GM18861 (cell line): Measurements from ENCODE around the gene KCNJ12.
"Not testable (repeated sequence)": the region's sequence is repeated elsewhere in the genome, so short reads cannot be mapped to it uniquely, and the experiment has no call there.

Experiments
- ATAC-seq: cut with Tn5 transposase; IDR thresholded peaks from one replicate; pipeline ENCODE4 v1.9.1; 2021; ENCODE audit not compliant: unreplicated experiment

Gene KCNJ12

DNA sequence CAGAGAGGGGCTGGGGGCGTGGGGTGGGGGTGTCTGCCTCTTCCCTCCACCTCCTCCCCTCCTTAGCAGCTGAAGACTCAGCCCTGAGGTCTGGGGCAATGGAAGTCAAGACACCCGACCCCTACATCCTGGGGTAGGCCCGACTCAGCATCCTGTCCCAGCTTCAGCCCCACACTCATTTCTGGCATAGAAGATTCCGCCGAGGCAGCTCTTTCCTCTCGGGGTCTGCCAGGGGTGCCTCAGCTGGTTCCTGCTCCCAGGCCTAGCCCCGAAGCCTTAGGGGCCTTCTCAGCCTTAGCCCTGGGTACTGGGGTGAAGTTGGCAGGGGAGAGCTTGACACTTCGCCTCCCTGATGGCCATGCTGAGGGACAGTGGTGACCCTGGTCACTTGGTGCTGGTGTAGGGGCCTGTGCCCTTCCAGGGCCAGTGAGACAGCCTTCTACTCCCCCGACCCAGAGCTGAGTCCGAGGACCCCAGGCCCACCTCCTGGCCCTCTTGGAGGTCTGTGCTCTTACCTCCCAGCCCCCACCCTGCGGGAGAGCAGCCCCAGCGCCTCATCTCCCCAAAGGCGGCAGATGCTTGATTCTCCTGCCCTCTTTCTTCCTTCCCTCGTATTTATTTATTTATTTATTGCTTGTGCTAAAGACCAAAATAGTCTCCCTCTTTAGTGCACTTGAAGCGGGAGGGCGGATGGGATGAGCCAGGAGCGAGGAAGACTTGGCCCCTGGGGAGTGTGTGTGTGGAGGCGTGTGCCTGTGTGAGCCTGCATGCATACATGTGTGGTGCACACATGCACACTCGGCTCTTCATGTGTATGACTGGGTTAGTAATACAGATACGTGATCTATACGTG is 42.5 kb downstream of the KCNJ12 start:
- no peak for ATAC-seq

DNA sequence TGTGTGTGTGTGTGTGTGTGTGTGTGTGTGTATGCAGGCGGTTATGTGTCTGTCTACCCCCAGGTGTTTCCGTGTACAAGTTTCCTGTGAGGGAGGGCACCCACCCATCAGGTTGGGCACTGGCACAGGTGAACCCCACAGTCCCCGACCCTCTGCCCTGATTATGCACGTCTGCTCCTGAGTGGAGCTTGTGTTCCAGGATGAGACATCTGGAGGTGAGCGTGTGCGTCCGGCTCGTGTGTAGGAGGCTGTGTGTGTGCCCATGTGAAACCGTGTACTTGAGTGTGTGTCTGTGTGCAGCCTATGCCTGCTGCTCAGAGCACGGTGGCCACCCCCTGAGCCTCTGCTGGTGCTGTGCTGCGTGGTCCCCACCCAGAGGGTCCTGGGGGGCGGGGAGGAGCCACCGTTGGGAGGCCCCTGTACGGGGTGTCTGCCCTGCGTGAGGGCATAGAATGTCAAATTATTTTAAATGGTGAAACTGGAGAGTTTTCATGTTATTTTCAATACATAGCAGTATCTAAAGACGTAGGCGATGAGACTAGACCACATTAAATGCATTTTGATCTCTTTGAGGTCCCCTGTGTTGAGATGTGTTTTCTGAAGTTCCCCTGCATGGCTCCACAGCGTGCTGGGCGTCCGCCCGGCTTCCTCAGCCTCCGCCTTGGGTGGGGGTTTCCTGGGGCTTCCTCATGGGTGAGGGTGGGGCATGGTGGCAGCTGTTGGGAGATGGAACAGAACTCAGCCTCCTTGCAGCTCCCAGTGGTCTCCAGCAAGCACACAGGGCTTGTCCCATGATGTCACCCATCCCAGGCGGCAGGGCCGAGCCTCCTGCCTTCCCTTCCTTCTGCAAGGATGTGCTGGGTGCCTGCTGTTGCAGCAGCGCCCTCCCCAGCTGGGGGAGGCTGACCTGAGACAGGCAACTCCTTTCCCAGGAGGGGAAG is 43.4 kb downstream of the KCNJ12 start:
- ATAC-seq = no peak

GRCh38 chr17:21420503-21421090 is 44.4 kb downstream of the KCNJ12 start:
- ATAC-seq = not testable (repeated sequence)

DNA sequence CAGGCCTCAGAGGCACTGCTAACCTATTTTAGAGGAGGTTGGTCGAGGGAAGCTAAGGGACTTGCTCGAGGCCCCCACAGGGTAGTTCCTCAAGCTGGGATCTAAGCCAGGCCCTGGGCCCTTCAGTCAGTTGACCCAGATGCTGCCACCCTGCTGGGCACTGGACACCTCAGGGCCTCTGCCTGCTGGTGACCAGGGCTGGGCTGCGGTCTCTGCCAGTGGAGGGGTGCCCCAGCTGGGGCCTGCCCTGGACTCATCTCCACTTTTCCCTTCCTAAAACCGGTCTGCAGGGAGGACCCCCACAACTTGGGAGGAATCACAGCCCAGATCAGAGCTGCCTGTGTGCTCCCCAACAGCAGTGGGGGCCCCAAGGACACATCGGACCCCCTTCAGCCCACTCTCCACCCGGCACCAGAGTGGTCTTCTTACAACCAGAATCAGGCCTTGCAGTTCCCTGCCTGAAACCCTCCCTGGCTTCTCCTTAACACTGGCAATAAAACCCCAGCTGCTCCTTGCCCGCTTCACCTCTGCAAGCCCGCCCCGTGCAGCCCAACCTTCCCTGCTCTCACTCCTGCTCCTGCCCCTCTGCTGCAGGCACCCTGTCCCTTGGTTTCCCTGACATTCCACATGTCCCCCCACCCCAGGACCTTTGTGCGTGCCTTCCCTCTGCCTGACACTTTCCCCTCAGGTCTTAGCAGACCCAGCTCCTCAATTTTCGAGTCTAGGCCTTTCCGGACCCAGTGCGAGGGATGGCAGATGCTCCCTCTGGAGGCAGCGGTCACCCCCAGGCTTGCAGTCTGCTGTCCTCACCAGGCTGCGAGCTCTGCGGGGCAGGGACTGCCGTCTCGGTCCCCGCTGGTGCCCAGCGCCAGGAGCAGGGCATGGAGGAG is 45.5 kb downstream of the KCNJ12 start:
- not testable (repeated sequence) for ATAC-seq

GRCh38 chr17:21422311-21423189 is 46.4 kb downstream of the KCNJ12 start:
- ATAC-seq = not testable (repeated sequence)

DNA sequence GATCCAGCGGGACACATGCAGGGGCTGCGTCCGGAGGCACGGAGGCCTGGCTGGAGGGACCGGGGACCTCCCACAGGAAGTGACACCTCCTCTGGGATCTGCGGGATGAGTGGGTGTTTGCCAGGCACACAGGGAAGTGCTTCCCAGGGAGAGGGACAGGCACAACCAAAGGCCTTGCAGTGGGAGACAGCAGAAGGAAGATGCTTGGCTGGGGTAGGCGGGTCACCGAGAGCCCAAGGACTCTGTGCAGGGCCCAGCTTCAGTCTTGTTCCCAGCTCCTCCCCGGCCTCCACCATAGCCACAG is 47.0 kb downstream of the KCNJ12 start:
- not testable (repeated sequence) for ATAC-seq

DNA sequence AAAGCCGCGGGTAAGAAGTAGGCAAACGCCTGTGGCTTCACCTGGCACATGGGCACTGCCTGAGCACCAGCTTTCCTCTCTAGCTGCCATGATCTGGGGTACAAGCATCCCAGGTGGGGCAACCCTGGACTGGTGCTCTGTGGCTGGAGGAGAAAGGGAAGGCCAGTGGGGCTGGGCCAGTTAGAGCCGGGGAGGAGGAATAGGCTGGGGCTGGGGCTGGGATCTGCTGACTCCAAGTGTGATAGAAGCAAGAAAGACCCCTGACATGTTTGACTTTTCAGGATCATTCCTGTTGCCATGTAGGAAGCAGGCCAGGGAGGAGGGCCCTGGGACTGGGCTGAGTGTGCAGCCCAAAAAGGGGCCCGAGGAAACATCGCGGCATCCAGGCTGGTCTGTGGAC is 48.5 kb downstream of the KCNJ12 start:
- ATAC-seq = not testable (repeated sequence)

DNA sequence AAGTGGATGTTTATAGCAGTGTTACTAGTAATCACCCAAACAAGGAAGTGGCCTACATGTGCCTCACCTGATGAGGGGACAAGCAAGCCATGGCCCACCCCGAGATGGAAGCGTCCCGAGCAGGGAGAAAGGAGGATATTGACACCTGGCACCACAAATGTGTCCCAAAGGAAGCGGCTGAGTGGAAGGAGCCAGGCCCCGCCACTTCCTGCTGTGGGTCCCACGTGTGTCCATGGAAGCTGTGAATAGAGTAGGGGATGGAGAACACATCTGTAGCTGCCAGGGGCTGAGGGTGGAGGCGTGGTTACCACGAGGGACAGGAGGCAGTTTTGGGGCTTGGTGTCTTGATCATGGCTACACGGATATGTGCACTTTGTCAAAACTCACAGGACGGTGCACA is 49.2 kb downstream of the KCNJ12 start:
- ATAC-seq = no peak

GRCh38 chr17:21425736-21426135 is 49.6 kb downstream of the KCNJ12 start:
- ATAC-seq = no peak

GRCh38 chr17:21426246-21426645 is 50.1 kb downstream of the KCNJ12 start:
- ATAC-seq = not testable (repeated sequence)

- ATAC-seq = not testable (repeated sequence)
Measured at GRCh38 chr17:21426876-21427275, 50.7 kb downstream of the KCNJ12 start.

DNA sequence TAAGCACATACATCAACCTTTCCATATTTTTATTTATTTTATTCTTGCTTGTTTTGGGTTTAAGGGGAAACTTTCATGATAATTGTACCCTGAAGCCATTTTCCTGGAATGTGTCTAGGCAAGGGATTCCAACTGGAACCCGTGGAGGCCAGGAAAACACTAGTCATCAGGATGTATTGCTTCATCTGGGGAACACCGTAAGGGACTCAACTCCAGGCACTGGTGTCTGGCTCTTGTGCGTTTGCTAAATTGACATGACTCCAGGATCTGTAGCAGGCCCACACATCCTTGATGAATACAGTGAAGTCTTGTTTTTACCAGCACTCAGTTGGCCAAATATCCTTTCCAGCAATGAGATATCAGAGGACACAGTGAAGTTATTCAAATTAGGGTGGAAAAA is 51.6 kb downstream of the KCNJ12 start:
- not testable (repeated sequence) for ATAC-seq

- ATAC-seq = not testable (repeated sequence)
Measured at GRCh38 chr17:21428752-21429424, 52.7 kb downstream of the KCNJ12 start.

DNA sequence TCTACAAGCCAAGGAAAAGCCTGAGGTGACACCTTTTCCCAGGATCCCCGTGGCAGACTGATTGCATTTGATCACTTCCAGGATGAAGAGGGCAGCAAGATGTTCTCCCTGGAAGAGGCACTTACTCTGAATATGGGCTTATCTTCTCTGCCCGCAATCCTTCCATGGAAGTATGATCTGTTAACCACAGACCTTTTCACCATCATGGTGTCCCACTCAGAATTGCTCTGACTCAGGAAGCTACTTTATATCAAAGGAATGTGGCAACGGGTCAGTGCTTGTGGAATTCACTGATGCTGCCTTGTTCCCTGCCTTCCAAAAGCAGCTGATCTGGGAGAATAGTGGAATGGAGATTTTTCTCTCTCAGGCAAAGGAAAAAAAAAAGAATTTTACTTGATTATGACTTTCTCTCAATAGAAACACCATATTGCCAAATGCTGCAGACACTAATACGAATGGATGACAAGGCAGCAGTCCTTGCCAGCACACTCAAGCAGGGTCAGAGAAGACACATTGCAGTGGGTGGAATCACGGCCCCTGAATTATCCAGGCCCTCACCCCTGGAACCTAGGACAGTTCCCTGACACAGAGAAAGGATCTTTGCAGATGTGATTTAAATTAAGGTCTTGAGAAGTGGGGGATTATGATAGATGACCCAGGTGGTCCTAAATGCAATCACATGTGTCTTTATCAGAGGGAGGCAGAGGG is 53.9 kb downstream of the KCNJ12 start:
- not testable (repeated sequence) for ATAC-seq

DNA sequence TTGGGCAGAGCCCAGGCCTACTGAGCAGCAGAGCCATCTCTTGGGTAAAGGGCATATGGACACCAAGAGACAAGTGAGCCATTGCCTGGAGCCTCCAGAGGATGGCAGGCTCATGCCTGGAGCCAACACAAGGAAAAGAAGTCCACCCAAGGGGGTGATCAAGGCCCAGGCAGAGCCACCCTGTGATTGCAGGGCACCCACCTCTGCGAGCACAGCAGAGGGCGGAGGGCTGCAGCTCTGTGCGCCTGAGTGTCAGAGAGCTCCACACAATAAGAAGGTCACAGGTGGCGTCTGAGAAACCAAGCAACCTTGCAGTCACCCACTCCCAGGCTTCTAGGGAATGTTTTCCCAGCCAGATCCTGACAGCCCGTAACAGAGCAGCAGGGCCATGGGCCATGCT is 57.8 kb downstream of the KCNJ12 start:
- not testable (repeated sequence) for ATAC-seq

- not testable (repeated sequence) for ATAC-seq
Measured at GRCh38 chr17:21434976-21435375, 58.8 kb downstream of the KCNJ12 start.

DNA sequence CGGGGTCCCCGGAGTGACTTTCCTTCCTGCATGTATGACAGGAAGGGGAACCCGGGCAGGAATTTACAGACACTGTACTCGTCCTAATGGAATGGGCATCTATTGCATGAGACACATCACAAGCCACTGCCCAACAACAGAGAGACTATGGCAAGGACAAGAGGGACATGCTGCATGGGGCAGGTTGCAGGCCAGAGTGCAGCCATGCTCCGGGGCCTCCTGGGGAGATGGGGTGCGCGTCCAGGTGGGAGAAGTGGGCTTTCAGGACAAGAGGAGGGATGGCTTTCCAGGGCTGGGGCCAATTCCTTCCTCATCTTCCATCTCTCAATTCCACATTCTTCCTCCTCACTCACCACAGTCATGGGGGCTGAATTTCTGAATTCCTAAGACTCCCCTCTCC is 60.3 kb downstream of the KCNJ12 start:
- not testable (repeated sequence) for ATAC-seq
